Measurements from ENCODE around the gene HOXB4.
"Not testable (repeated sequence)": the region's sequence is repeated elsewhere in the genome, so short reads cannot be mapped to it uniquely, and the experiment has no call there.

Gene HOXB4

DNA sequence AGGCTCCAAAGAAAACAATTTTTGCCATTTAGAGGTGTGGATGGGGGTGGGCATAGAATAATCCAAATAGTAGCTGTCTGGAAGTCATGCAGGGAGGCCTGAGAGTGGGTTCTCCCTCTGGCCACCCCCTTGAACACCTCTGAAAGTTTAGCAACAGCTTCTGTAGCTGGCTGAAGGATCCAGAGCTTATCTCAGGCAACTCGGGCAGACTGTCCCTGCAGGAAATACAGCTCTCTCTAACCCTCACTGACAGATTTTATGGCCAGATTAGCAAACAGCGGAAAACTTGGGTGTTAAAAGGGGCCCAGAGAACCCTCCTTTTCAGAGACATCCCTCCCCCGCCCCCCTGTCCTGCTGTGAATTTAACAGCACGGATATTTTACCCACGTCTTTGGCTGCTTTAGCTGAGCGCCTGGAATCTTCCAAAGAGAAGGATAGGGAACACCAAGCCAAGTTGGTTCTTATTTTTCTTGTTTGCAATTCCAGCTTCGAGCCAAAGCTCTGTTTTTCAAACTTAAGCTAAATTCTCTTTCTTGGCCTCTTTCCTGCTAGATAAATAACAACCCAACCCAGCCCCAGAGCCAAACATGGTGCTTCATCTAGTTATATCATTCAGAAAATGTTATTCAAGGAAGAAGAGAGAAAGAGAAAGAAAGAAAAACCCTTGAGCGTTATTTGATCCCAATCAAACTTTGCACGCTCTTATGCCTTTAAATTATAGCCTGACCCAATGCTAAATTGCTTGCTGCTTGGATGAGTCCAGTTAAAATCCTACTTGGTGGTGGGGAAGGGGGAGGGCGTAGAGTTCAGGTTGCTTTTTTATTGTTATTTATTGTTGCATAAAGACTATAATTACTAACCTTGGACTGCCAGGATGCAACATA, 31.0 kb downstream of the HOXB4 start:
- no peak for DNase-seq (ENCODE audit: low read depth)

DNA sequence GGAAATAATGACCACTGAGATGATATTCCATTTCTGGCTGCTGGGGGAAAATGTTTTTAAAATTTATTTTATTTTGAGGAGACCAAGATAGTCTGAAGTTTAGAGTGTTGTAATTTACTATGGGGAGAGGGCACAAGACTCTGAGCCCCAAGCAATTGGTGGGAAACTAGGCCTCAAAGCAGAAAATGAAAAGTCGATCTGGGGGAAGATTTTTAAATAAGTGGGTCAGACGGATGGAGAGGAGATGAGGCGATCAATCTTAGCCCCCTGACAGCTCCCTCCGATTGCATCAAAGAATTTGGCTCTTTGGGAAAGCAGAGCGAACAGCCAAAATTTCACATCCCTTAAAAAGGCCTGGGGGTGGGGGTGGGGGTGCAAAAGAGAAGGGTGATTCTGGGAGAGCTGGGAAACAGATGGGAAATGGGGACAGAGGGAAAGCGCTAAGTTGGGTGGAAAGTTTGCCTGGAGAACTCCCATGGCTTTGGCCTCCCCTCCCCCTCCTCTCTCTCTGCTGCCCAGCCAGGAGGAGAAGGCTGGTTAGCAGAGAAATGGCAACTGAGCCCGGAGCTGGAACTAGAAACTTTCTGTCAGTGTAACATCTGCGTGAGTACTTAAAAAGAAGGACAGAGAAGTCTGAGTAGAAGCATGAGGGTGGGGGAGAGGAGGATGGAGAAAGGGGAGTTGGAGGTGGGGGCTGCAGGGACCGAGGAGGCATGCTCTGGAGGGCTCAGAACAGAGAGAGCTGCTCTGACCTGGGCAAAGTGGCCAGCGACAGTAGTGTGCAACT, 31.8 kb downstream of the HOXB4 start:
- no peak for DNase-seq (ENCODE audit: low read depth)

DNA sequence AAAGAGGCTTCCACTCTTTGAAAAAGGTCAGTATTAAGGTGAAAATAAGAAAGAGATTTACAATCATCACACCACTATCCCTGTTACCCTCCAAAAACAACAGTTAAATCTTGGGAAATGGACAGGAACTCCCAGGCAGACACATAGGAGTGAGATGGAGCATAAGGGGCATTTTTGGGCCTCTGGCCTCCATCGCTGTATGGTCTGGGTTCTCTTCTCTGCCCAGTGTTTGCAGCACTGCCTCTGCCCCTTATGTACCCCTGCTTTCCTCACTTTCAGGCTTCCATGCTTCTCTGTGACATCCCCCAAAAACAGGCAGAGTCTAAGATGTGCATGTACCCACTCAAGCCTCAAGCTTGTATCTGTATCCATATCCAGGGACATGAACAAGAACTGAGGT, 32.6 kb downstream of the HOXB4 start:
- no peak for DNase-seq (ENCODE audit: low read depth)

GRCh38 chr17:48545022-48545375, 33.2 kb downstream of the HOXB4 start, which contains the start of gene HOXB2:
HOXB2 (minus strand) TSS chr17:48545109; CDS start chr17:48544911, 198 bp downstream.
- DNase-seq (ENCODE audit: low read depth) = no peak

GRCh38 chr17:48544349-48545021, 33.7 kb downstream of the HOXB4 start:
- DNase-seq (ENCODE audit: low read depth) = peak; percentile 45

DNA sequence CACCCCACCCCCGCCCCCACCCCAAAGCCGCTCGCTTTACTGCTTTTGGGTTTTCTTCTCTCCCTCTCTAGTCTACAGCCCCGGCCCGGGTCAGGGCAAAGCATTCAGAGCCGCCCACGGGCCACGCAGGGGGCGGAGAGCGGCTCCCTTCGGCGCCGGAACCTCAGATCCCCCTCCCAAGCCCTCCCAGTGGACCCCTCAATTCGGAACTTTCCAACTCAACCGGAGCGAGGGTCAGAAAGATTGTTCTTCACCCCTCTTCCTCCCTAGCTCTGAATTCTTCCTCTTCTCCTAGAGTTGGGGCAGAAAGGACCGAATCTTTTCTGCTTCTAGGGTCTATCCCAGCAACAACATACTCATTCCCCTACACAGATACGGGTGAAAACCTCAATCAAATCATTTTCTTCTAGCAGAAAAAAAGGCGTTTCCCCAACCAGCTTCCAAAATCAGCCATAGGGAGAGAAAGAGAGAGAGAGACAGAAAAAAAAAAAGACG, 34.2 kb downstream of the HOXB4 start:
- no peak for DNase-seq (ENCODE audit: low read depth)

DNA sequence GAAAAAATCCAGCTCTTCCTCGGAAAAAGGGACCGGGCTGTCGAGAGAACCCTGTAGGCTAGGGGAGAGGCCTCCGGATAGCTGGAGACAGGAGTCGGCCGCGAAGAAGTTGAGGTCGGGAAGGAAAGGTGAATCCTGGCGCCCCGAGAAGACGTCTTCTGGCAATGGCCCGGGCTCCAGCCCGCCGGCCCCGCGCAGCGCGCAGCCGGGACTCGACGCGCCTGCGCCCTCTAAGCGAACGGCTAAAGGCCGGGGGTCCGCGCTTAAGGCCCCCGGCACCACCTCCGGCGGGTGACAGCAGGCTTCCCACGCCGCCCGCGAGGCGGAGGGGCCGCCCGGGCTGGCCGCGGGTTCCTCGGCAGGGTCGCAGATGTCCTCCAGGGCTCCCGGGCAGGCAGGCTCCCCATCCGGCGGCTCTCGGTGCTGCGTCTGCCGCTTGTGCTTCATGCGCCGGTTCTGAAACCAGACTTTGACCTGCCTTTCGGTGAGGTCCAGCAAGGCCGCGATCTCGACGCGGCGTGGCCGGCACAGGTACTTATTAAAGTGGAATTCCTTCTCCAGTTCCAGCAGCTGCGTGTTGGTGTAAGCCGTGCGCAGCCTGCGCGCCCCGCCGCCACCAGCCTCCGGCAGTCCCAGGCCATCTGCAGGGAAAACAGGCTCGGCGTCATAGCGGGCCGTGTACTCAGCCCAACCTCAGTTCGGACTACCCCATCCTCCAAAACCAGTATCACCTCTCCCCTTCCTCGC, 34.9 kb downstream of the HOXB4 start:
- DNase-seq (ENCODE audit: low read depth) = peak; percentile 29

DNA sequence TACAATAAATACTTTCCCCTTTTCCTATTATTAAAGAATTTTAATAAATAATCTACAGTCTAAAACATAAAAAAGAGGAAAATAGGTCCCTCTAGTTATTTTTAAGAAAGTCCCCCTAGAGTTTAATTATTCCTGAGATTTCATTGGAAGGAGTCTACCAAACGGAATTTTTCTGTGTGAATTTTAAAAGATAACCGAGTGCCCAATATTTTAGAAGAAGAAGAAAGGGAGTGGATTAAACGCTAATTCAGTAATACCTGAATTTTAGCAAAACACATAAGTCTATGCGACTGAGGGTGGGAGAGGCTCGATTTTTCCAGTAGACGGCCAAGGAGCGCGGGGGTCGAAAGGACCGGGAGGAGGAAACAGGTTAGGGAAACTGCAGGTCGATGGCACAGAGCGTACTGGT, 35.4 kb downstream of the HOXB4 start:
- DNase-seq (ENCODE audit: low read depth) = no peak

DNA sequence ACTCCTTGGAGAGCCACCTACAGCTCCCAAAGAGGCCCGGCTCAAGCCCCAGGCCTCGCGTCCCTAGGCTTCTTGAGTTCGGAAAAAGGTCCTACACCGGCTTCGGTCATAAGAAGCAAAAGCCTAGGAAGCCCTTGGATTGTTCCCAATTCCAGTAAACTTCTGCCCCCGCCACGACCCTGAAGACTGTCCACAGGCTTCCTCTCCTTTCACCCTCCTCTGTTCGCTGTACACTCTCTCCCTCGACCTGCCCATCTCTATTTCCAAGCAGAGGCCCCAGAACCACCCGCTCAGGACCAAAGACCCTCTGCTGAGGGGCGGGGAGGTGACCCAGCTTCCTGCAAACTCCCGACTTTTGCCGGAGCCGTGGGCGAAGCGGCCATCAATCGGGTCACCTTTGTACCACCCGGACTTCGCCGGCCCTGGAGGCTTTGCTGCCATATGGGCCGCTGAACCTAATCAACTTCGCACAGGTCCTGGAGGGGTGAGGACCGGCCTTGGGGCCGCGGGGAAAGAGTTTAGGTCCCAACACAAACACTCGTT, 36.0 kb downstream of the HOXB4 start:
- DNase-seq (ENCODE audit: low read depth) = no peak

- DNase-seq (ENCODE audit: low read depth) = peak; percentile 17
Observed at GRCh38 chr17:48541577-48542113, 36.5 kb downstream of the HOXB4 start.

GRCh38 chr17:48541036-48541576, 37.0 kb downstream of the HOXB4 start:
- DNase-seq (ENCODE audit: low read depth) = no peak

- no peak for DNase-seq (ENCODE audit: low read depth)
Observed at GRCh38 chr17:48540213-48540612, 37.9 kb downstream of the HOXB4 start.

- no peak for DNase-seq (ENCODE audit: low read depth)
Observed at GRCh38 chr17:48539177-48539576, 39.0 kb downstream of the HOXB4 start.

- DNase-seq (ENCODE audit: low read depth) = no peak
Observed at GRCh38 chr17:48537316-48537715, 40.8 kb downstream of the HOXB4 start.

- DNase-seq (ENCODE audit: low read depth) = not testable (repeated sequence)
Observed at GRCh38 chr17:48535793-48536559, 42.2 kb downstream of the HOXB4 start.

DNA sequence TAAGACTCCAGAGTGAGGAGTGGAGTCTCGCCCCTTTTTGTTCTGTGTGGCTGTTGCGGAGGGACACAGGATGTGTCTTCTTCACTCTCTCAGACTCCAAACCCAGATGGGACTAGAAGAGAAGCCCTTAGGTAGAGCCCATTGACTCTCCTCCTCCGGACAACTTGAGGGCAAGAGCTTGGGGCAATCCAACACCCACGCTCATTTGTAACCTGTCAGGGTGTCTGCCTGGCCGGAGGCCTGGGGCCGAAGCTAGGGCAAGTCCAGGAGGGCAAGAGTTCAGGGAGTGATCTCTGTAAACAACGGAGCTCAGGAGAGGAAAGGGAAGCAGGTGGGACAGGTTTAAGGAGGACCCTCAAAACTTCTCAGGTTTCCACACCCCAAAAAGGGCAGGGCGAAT, 45.9 kb downstream of the HOXB4 start:
- DNase-seq (ENCODE audit: low read depth) = no peak

DNA sequence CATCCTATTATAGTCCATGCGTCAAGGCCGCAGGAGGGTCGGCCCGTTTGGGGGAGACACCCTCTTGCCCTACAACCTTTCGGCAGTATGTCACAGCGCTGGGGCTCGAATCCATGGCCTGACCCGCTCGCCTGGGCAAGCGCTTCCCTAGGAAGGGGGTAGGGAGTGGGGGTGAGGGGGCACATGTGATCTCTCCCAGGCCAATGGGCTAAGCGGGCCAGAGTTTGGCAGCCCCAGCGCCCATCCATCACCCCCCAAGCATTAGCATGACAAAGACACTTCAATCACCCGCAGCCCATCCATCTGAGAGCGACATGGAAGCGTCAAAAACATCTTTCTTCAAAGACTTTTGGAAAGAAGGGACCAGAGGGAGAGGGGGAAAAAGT, 47.3 kb downstream of the HOXB4 start, which contains the start of gene HOXB1:
Gene HOXB1 (minus strand): TSS at position 125 of the 386 bp plus-strand sequence. CDS start 107 bp downstream, at position 18.
- DNase-seq (ENCODE audit: low read depth) = no peak

- no peak for DNase-seq (ENCODE audit: low read depth)
Observed at GRCh38 chr17:48530208-48530886, 47.8 kb downstream of the HOXB4 start.

- no peak for DNase-seq (ENCODE audit: low read depth)
Observed at GRCh38 chr17:48529683-48530009, 48.5 kb downstream of the HOXB4 start.

All from T follicular helper cell (primary cell).